WTC11 (cell line): ENCODE measurements around the gene ANGPTL2.

Experiments used
- AFF4 ChIP-seq: sonication (generic); formaldehyde crosslinking; IDR thresholded peaks from 2 replicates; pipeline ENCODE4 v1.8.1; 2023; ENCODE audit warnings: mild to moderate bottlenecking, missing genetic modification reagents, borderline replicate concordance
- AR ChIP-seq: fragments of 250-450 bp; sonication (Bioruptor Pico); IDR thresholded peaks from 2 replicates; pipeline ENCODE4 v1.9.0; 2021; ENCODE audit warnings: mild to moderate bottlenecking
- ATF3 ChIP-seq: sonication (generic); formaldehyde crosslinking; conservative IDR thresholded peaks from 2 replicates; pipeline ENCODE4 v1.8.1; 2022; ENCODE audit warnings: mild to moderate bottlenecking, missing genetic modification reagents
- CTCF ChIP-seq: fragments of 200-600 bp; IDR thresholded peaks from 2 replicates; pipeline ENCODE4 v1.8.0; 2022; ENCODE audit warnings: antibody characterized with exemption
- FOXJ3 ChIP-seq: sonication (generic); formaldehyde crosslinking; IDR thresholded peaks from 2 replicates; pipeline ENCODE4 v1.9.0; 2021; ENCODE audit warnings: missing genetic modification reagents, mild to moderate bottlenecking, borderline replicate concordance
- FOXP1 ChIP-seq: sonication (generic); formaldehyde crosslinking; IDR thresholded peaks from 2 replicates; pipeline ENCODE4 v1.8.0; 2022; ENCODE audit warnings: missing genetic modification reagents, mild to moderate bottlenecking, moderate library complexity, borderline replicate concordance
- HMGXB4 ChIP-seq: sonication (generic); formaldehyde crosslinking; IDR thresholded peaks from 2 replicates; pipeline ENCODE4 v1.8.1; 2023; ENCODE audit warnings: mild to moderate bottlenecking, moderate library complexity, missing genetic modification reagents
- MAX ChIP-seq: sonication (generic); formaldehyde crosslinking; IDR thresholded peaks from 2 replicates; pipeline ENCODE4 v1.8.0; 2022; ENCODE audit warnings: mild to moderate bottlenecking, missing genetic modification reagents
- NFYB ChIP-seq: sonication (generic); formaldehyde crosslinking; conservative IDR thresholded peaks from 2 replicates; pipeline ENCODE4 v1.8.0; 2022; ENCODE audit warnings: low read depth, missing genetic modification reagents
- SP1 ChIP-seq: sonication (generic); formaldehyde crosslinking; conservative IDR thresholded peaks from 2 replicates; pipeline ENCODE4 v1.8.1; 2022; ENCODE audit warnings: missing genetic modification reagents
- TEAD1 ChIP-seq: sonication (generic); formaldehyde crosslinking; IDR thresholded peaks from 2 replicates; pipeline ENCODE4 v1.8.0; 2022; ENCODE audit warnings: mild to moderate bottlenecking, missing genetic modification reagents
- TEAD4 ChIP-seq: sonication (generic); formaldehyde crosslinking; IDR thresholded peaks from 2 replicates; pipeline ENCODE4 v1.8.0; 2022; ENCODE audit warnings: mild to moderate bottlenecking, missing genetic modification reagents
- USF1 ChIP-seq: sonication (generic); formaldehyde crosslinking; IDR thresholded peaks from 2 replicates; pipeline ENCODE4 v1.8.0; 2022; ENCODE audit warnings: mild to moderate bottlenecking, missing genetic modification reagents

- no peak for TF ChIP-seq MAX (CRISPR knock-in tag)
- no peak for TF ChIP-seq NFYB (CRISPR knock-in tag)
- TF ChIP-seq CTCF = no peak
- TF ChIP-seq FOXP1 (CRISPR knock-in tag) = no peak
- no peak for TF ChIP-seq USF1 (CRISPR knock-in tag)
- TF ChIP-seq AFF4 = no peak
- no peak for TF ChIP-seq TEAD4 (CRISPR knock-in tag)
- TF ChIP-seq TEAD1 (CRISPR knock-in tag) = no peak
- no peak for TF ChIP-seq ATF3 (CRISPR knock-in tag)
- TF ChIP-seq SP1 (CRISPR knock-in tag) = no peak
- no peak for TF ChIP-seq AR (CRISPR knock-in tag)
- no peak for TF ChIP-seq HMGXB4 (CRISPR knock-in tag)
- no peak for TF ChIP-seq FOXJ3 (CRISPR knock-in tag)
These were observed 3.7 kb downstream of the ANGPTL2 start for GRCh38 chr9:127118597-127119319.
